Panc1 (cell line): Measurements from ENCODE around the gene FBXO31. TPM values are rescaled to one million over a fixed set of nuclear protein-coding genes. Genes with fewer than 3 reads are reported as not detected.

Experiments
- ATAC-seq: fragments of 200-7000 bp; cut with Tn5 transposase; 2 replicates; pipeline ENCODE4 v1.9.1; 2020; ENCODE audit warnings: mild to moderate bottlenecking, moderate library complexity
- BruUV-seq: library from RNA; stranded (reverse); fragments of 400-500 nt; replicated peaks from 2 replicates; lab custom pipeline; 2021; lab: Mats Ljungman, UMichigan
- CTCF ChIA-PET: fragments of 300-600 bp; sonication (Branson Sonifier 250); formaldehyde crosslinking; loops from one replicate; lab custom pipeline; 2022; ENCODE audit warnings: antibody characterized with exemption; lab: Charles Lee
- POLR2A ChIA-PET: fragments of 300-600 bp; sonication (Branson Sonifier 250); formaldehyde crosslinking; loops from one replicate; lab custom pipeline; 2022; ENCODE audit warnings: antibody characterized with exemption; lab: Charles Lee
- DNase-seq: peaks from one replicate; pipeline ENCODE4 v3.0.0-alpha.2; 2010; ENCODE audit warnings: low read depth, low spot score
- H3K27ac ChIP-seq: 2 replicates; pipeline ENCODE4 v1.5.1; 2011; ENCODE audit warnings: mild to moderate bottlenecking, low read length, inconsistent platforms
- H3K27me3 ChIP-seq: fragments of 200-500 bp; sonication (Bioruptor generic); 2 replicates; pipeline ENCODE4 v1.6.0; 2014; ENCODE audit warnings: low read length, inconsistent platforms; ENCODE audit not compliant: control insufficient read depth, insufficient read depth
- H3K36me3 ChIP-seq: fragments of 200-500 bp; sonication (Bioruptor generic); 2 replicates; pipeline ENCODE4 v1.5.1; 2014; ENCODE audit warnings: inconsistent platforms, mild to moderate bottlenecking, low read length, moderate library complexity; ENCODE audit not compliant: control insufficient read depth, insufficient read depth
- H3K4me1 ChIP-seq: 2 replicates; pipeline ENCODE4 v1.5.1; 2011; ENCODE audit warnings: inconsistent platforms, mild to moderate bottlenecking, low read length, moderate library complexity; ENCODE audit not compliant: control insufficient read depth, insufficient read depth
- H3K4me3 ChIP-seq, 2 experiments: 2 replicates each; pipeline ENCODE4 v1.5.1; 2011 to 2012; ENCODE audit warnings: low read depth in 2 of 2, low read length in 2 of 2, mild to moderate bottlenecking in 2 of 2, inconsistent platforms in 1 of 2, moderate library complexity in 1 of 2
- H3K9me3 ChIP-seq: fragments of 200-500 bp; sonication (Bioruptor generic); 2 replicates; pipeline ENCODE4 v1.5.1; 2014; ENCODE audit warnings: low read depth, mild to moderate bottlenecking, inconsistent platforms, low read length, moderate library complexity; ENCODE audit not compliant: control insufficient read depth, insufficient read depth
- CTCF ChIP-seq: fragments of 450-650 bp; IDR thresholded peaks from 2 replicates; pipeline ENCODE4 v1.5.1; 2017; ENCODE audit warnings: mild to moderate bottlenecking
- POLR2AphosphoS5 ChIP-seq: IDR thresholded peaks from 2 replicates; pipeline ENCODE4 v1.6.1; 2012; ENCODE audit warnings: mild to moderate bottlenecking, low read depth, low read length, moderate library complexity
- SIN3A ChIP-seq: IDR thresholded peaks from 2 replicates; pipeline ENCODE4 v1.6.1; 2012; ENCODE audit warnings: low read depth, mild to moderate bottlenecking, low read length, moderate library complexity, borderline replicate concordance; ENCODE audit not compliant: insufficient read depth
- TCF7L2 ChIP-seq: IDR thresholded peaks from 2 replicates; pipeline ENCODE4 v1.6.1; 2011; ENCODE audit warnings: mild to moderate bottlenecking, low read depth, low read length, inconsistent platforms
- in situ Hi-C: cut with HindIII; loops from 2 replicates; pipeline ENCODE4 v1.10.0; 2016; ENCODE audit warnings: low sequenced_read_pairs, low pct_unique_long_range_greater_than_20kb
- intact Hi-C: fragments of 100-400 bp; cut with micrococcal nuclease; formaldehyde crosslinking; loops from one replicate; pipeline ENCODE4 v1.10.0; 2022; ENCODE audit not compliant: unreplicated experiment
- total RNA-seq: library from RNA; stranded (reverse); gene quantifications from one replicate; pipeline ENCODE4 v1.2.1, GENCODE V29; 2021; ENCODE audit not compliant: unreplicated experiment
- TF ChIP-seq, protein P1 (sequence below), 2 experiments: IDR thresholded peaks; 2 replicates each; pipeline ENCODE4 v1.6.1; 2011 to 2012; ENCODE audit warnings: low read depth in 2 of 2, control low read depth in 1 of 2, low read length in 1 of 2, mild to moderate bottlenecking in 1 of 2, moderate library complexity in 1 of 2; ENCODE audit not compliant: insufficient read depth in 1 of 2

The FBXO31 gene
- total RNA-seq, 1 experiment from 2014 or later = 22.4 TPM

DNA sequence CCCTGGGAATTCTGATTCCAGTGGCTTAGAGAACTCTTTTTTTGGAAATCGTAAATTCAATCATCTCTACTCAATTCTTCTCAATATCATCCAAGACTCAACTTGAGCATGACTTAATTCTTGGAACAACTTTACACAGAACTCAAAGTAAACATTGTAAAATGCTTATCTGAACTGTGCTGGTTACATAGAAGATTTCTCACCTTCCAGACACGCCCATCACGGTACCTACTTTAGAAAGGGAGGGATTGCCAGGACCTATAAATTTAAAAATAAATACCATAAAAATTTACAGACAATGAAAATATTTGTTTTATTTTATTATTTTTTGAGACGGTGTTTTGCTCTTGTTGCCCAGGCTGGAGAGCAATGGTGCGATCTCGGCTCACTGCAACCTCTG lies 35.1 kb upstream of the FBXO31 start:
- no TSS peak for BruUV-seq
- ChIA-PET CTCF (no interaction called here), POLR2A (no interaction called here)
- Histone ChIP-seq H3K27me3 (no peaks in the 10 kb centered on the region), H3K4me1 (no peaks in the 10 kb centered on the region), H3K4me3 (no peak overlapping the region), H3K27ac (no peak overlapping the region), H3K9me3 (no peaks in the 10 kb centered on the region), H3K36me3 (no peaks in the 10 kb centered on the region; the same call in 1 of the 2 replicates)
- TF ChIP-seq, protein P1, sequence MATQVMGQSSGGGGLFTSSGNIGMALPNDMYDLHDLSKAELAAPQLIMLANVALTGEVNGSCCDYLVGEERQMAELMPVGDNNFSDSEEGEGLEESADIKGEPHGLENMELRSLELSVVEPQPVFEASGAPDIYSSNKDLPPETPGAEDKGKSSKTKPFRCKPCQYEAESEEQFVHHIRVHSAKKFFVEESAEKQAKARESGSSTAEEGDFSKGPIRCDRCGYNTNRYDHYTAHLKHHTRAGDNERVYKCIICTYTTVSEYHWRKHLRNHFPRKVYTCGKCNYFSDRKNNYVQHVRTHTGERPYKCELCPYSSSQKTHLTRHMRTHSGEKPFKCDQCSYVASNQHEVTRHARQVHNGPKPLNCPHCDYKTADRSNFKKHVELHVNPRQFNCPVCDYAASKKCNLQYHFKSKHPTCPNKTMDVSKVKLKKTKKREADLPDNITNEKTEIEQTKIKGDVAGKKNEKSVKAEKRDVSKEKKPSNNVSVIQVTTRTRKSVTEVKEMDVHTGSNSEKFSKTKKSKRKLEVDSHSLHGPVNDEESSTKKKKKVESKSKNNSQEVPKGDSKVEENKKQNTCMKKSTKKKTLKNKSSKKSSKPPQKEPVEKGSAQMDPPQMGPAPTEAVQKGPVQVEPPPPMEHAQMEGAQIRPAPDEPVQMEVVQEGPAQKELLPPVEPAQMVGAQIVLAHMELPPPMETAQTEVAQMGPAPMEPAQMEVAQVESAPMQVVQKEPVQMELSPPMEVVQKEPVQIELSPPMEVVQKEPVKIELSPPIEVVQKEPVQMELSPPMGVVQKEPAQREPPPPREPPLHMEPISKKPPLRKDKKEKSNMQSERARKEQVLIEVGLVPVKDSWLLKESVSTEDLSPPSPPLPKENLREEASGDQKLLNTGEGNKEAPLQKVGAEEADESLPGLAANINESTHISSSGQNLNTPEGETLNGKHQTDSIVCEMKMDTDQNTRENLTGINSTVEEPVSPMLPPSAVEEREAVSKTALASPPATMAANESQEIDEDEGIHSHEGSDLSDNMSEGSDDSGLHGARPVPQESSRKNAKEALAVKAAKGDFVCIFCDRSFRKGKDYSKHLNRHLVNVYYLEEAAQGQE (IDR thresholded peaks at IDR 0.05; ENCODE audit: insufficient read depth in 1 of 2, low read depth in 2 of 2, low read length in 1 of 2) = no peak
- no peak for TF ChIP-seq TCF7L2
- in situ Hi-C loops (no loop called here), intact Hi-C loops (no loop called here)
- no peak for DNase-seq
- no peak for ATAC-seq

DNA sequence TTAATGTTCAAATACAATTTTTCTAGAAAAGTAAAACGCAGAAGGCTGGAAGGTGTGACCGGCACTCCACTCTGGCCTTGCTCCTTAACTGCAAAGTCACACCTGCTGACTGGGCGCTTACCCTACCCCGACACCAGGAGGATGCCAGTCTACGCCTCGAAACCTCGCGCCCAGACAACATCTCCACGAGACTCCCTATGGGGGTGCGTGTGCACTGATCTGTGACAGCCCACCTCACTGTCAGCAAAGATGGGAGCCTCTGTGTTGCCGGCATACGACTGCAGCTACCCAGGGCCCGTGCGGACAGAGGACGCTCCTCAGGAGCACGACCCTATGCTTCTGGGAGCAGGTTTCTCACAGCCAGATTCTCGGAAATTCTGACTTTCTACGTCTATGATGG lies 34.6 kb upstream of the FBXO31 start:
- no peaks in the 10 kb centered on the region for H3K9me3 ChIP-seq
- H3K36me3 ChIP-seq = no peaks in the 10 kb centered on the region; the same call in 1 of the 2 replicates
- CTCF ChIA-PET = no interaction called here
- in situ Hi-C loops = no loop called here
- DNase-seq (no peak), ATAC-seq (no peak)
- no TSS peak for BruUV-seq
- no peaks in the 10 kb centered on the region for H3K4me1 ChIP-seq
- POLR2A ChIA-PET = no interaction called here
- no peak overlapping the region for H3K27ac ChIP-seq
- H3K27me3 ChIP-seq = no peaks in the 10 kb centered on the region
- H3K4me3 ChIP-seq = no peak overlapping the region
- intact Hi-C loops = no loop called here
- TF ChIP-seq, protein P1 (IDR thresholded peaks at IDR 0.05; ENCODE audit: insufficient read depth in 1 of 2, low read depth in 2 of 2, low read length in 1 of 2) = no peak
- no peak for TF ChIP-seq TCF7L2
- TF ChIP-seq POLR2AphosphoS5 = no peak
- no peak for TF ChIP-seq SIN3A
- TF ChIP-seq CTCF = no peak
